SK-N-SH (cell line): ENCODE results near the gene PARD3. TPM values are rescaled to one million over a fixed set of nuclear protein-coding genes. Genes with fewer than 3 reads are reported as not detected.

Experiments used
- CTCF ChIA-PET: fragments of 300-600, 350-600 bp; formaldehyde crosslinking; extraction: SDS; loops from one replicate; lab custom pipeline; 2021; lab: Yijun Ruan, JAX
- POLR2A ChIA-PET: fragments of 350-600 bp; sonication (Branson Sonifier 250); formaldehyde crosslinking; extraction: SDS; loops from one replicate; lab custom pipeline; 2020; ENCODE audit warnings: antibody characterized with exemption, inconsistent platforms; lab: Yijun Ruan, JAX
- DNase-seq: peaks from one replicate; pipeline ENCODE4 v3.0.0; 2012
- H2AFZ ChIP-seq: fragments of 200-600 bp; sonication (generic); 2 replicates; pipeline ENCODE4 v1.8.1; 2016; ENCODE audit warnings: antibody characterized with exemption, mild to moderate bottlenecking, low read depth
- H3F3A ChIP-seq: fragments of 200-600 bp; sonication (generic); replicated peaks from 2 replicates; pipeline ENCODE3; 2016; ENCODE audit warnings: antibody characterized with exemption, mild to moderate bottlenecking; ENCODE audit not compliant: insufficient read depth
- H3K27ac ChIP-seq, 2 experiments: fragments of 200-500 bp in 1 of 2; fragments of 200-600 bp in 1 of 2; sonication (Bioruptor generic) in 1 of 2; sonication (generic), shearing (Covaris generic) in 1 of 2; 2 replicates each; pipeline versions ENCODE4 v1.5.1 to v1.6.1; 2014 to 2016; ENCODE audit warnings: low read depth in 2 of 2, inconsistent platforms in 1 of 2, low read length in 1 of 2, mild to moderate bottlenecking in 1 of 2, mixed read lengths in 1 of 2
- H3K27me3 ChIP-seq: fragments of 200-600 bp; sonication (generic), shearing (Covaris generic); 2 replicates; pipeline ENCODE4 v1.6.1; 2016; ENCODE audit warnings: mixed run types; ENCODE audit not compliant: insufficient read depth
- H3K36me3 ChIP-seq, 2 experiments: fragments of 200-500 bp in 1 of 2; fragments of 200-600 bp in 1 of 2; sonication (Bioruptor generic) in 1 of 2; sonication (generic) in 1 of 2; replicated peaks in 1 of 2; 2 replicates each; pipeline versions ENCODE3 to v1.5.1; 2014 to 2016; ENCODE audit warnings: low read length in 1 of 2, mild to moderate bottlenecking in 1 of 2; ENCODE audit not compliant: insufficient read depth in 2 of 2, control insufficient read depth in 1 of 2
- H3K4me1 ChIP-seq, 2 experiments: fragments of 200-500 bp in 1 of 2; fragments of 200-600 bp in 1 of 2; sonication (Bioruptor generic) in 1 of 2; sonication (generic), shearing (Covaris generic) in 1 of 2; 2 replicates each; pipeline versions ENCODE4 v1.5.1 to v1.6.1; 2014 to 2016; ENCODE audit warnings: low read depth in 1 of 2, low read length in 1 of 2, mixed run types in 1 of 2; ENCODE audit not compliant: insufficient read depth in 2 of 2, control insufficient read depth in 1 of 2
- H3K4me2 ChIP-seq: fragments of 200-600 bp; sonication (generic), shearing (Covaris generic); 2 replicates; pipeline ENCODE4 v1.6.1; 2017; ENCODE audit warnings: mixed run types
- H3K4me3 ChIP-seq, 2 experiments: fragments of 200-500 bp in 1 of 2; fragments of 200-600 bp in 1 of 2; sonication (Bioruptor generic) in 1 of 2; sonication (generic), shearing (Covaris generic) in 1 of 2; 2 replicates each; pipeline versions ENCODE4 v1.5.1 to v1.8.1; 2014 to 2016; ENCODE audit warnings: low read depth in 2 of 2, inconsistent platforms in 1 of 2, low read length in 1 of 2, mild to moderate bottlenecking in 1 of 2, mixed read lengths in 1 of 2, moderate library complexity in 1 of 2
- H3K79me2 ChIP-seq: fragments of 200-600 bp; sonication (generic); 2 replicates; pipeline ENCODE4 v1.8.1; 2017; ENCODE audit warnings: mild to moderate bottlenecking; ENCODE audit not compliant: insufficient read depth
- H3K9ac ChIP-seq: fragments of 200-600 bp; sonication (generic); 2 replicates; pipeline ENCODE4 v1.6.1; 2017; ENCODE audit warnings: mixed run types
- H3K9me2 ChIP-seq: fragments of 200-600 bp; sonication (generic); 2 replicates; pipeline ENCODE4 v1.6.1; 2017; ENCODE audit warnings: mixed run types
- H3K9me3 ChIP-seq: fragments of 200-600 bp; sonication (generic); 2 replicates; pipeline ENCODE4 v1.6.1; 2017; ENCODE audit warnings: mixed run types, mild to moderate bottlenecking, moderate library complexity
- H4K20me1 ChIP-seq: fragments of 200-600 bp; sonication (generic); 2 replicates; pipeline ENCODE4 v1.6.1; 2017; ENCODE audit warnings: mild to moderate bottlenecking, mixed run types; ENCODE audit not compliant: insufficient read depth
- CHD2 ChIP-seq: fragments of 150-350 bp; IDR thresholded peaks from 2 replicates; pipeline ENCODE4 v1.6.1; 2018; ENCODE audit warnings: low read length; ENCODE audit not compliant: partially characterized antibody
- ELF1 ChIP-seq: IDR thresholded peaks from 2 replicates; pipeline ENCODE4 v1.4.0; 2012
- FOSL2 ChIP-seq: IDR thresholded peaks from 2 replicates; pipeline ENCODE4 v1.4.0; 2012; ENCODE audit warnings: low read depth, mild to moderate bottlenecking, moderate library complexity, borderline replicate concordance
- FOXJ3 ChIP-seq: sonication (generic); formaldehyde crosslinking; IDR thresholded peaks from 2 replicates; pipeline ENCODE4 v1.5.1; 2020; ENCODE audit warnings: mild to moderate bottlenecking, missing genetic modification reagents
- GABPA ChIP-seq: IDR thresholded peaks from 2 replicates; pipeline ENCODE4 v1.4.0; 2012; ENCODE audit warnings: low read depth, mild to moderate bottlenecking
- GATA2 ChIP-seq: sonication (generic); formaldehyde crosslinking; IDR thresholded peaks from 2 replicates; pipeline ENCODE4 v1.5.0; 2020; ENCODE audit warnings: mild to moderate bottlenecking, missing genetic modification reagents
- JUND ChIP-seq: IDR thresholded peaks from 2 replicates; pipeline ENCODE4 v1.4.0; 2012
- MEF2A ChIP-seq: IDR thresholded peaks from 2 replicates; pipeline ENCODE4 v1.4.0; 2012; ENCODE audit warnings: low read depth, borderline replicate concordance
- NFIC ChIP-seq: IDR thresholded peaks from 2 replicates; pipeline ENCODE4 v1.4.0; 2012; ENCODE audit warnings: borderline replicate concordance
- POLR2AphosphoS5 ChIP-seq: IDR thresholded peaks from 2 replicates; pipeline ENCODE4 v1.6.1; 2012; ENCODE audit warnings: low read depth, low read length
- RAD21 ChIP-seq: IDR thresholded peaks from 2 replicates; pipeline ENCODE4 v1.6.1; 2012; ENCODE audit warnings: mild to moderate bottlenecking, low read length
- REST ChIP-seq: IDR thresholded peaks from 2 replicates; pipeline ENCODE4 v1.6.1; 2012; ENCODE audit warnings: mild to moderate bottlenecking, low read depth, low read length, moderate library complexity
- RFX5 ChIP-seq: IDR thresholded peaks from 2 replicates; pipeline ENCODE4 v1.6.1; 2012; ENCODE audit warnings: mild to moderate bottlenecking, improper control_type of control experiment, low read length
- RXRA ChIP-seq: IDR thresholded peaks from 2 replicates; pipeline ENCODE4 v1.4.0; 2012; ENCODE audit warnings: low read depth, mild to moderate bottlenecking, borderline replicate concordance
- SMC3 ChIP-seq: IDR thresholded peaks from 2 replicates; pipeline ENCODE4 v1.6.1; 2012; ENCODE audit warnings: low read depth, low read length, improper control_type of control experiment
- TEAD4 ChIP-seq: IDR thresholded peaks from 2 replicates; pipeline ENCODE4 v1.4.0; 2012; ENCODE audit warnings: mild to moderate bottlenecking, borderline replicate concordance; ENCODE audit not compliant: insufficient read depth
- USF2 ChIP-seq: fragments of 150-350 bp; IDR thresholded peaks from 2 replicates; pipeline ENCODE4 v1.6.1; 2017; ENCODE audit warnings: antibody characterized with exemption, low read length, low read depth, borderline replicate concordance
- WGBS: methylation state at CpG from one replicate; pipeline ENCODE4 v1.1.6; 2017; ENCODE audit warnings: low lambda C conversion rate; 5-methylcytosine and 5-hydroxymethylcytosine counted together
- polyA plus RNA-seq, 3 experiments: library from polyadenylated mRNA; depleted of rRNA; stranded (reverse); fragments of >200 nt; gene quantifications; 2 replicates each; pipeline ENCODE4 v1.2.3, GENCODE V29; 2012

PARD3 gene
- polyA plus RNA-seq, 1 of the 3 experiments (the other 2 are of a cell fraction): 29.4 TPM

- H3K4me1 ChIP-seq: peaks cover 0 to 4% of the 10 kb centered on the region in 2 experiments; a peak in 1 of 4 replicates
- no peaks in the 10 kb centered on the region for H4K20me1 ChIP-seq
- H3K27me3 ChIP-seq: no peaks in the 10 kb centered on the region
- no peak overlapping the region for H3K4me3 ChIP-seq
- ChIA-PET POLR2A (no interaction called here), CTCF (interaction anchor here (1.1 kb wide), 1 partner anchor 416 kb away, joined by 3 read pairs; no protein-coding TSS in a partner anchor)
- H2AFZ ChIP-seq: no peak overlapping the region
- H3K4me2 ChIP-seq: no peak overlapping the region
- H3F3A ChIP-seq: no peaks in the 10 kb centered on the region
- no peak overlapping the region for H3K27ac ChIP-seq
- H3K9me2 ChIP-seq: no peaks in the 10 kb centered on the region
- H3K36me3 ChIP-seq: peaks cover 0 to 8% of the 10 kb centered on the region in 2 experiments
- TF ChIP-seq RAD21 (peak; percentile 45), FOXJ3 (CRISPR knock-in tag) (no peak), MEF2A (no peak), GABPA (no peak), SMC3 (peak; percentile 12; the same call in 1 of the 2 replicates)
- H3K79me2 ChIP-seq: no peaks in the 10 kb centered on the region
- H3K9me3 ChIP-seq: no peaks in the 10 kb centered on the region
- no peak for DNase-seq
- H3K9ac ChIP-seq: no peak overlapping the region
- WGBS: 95% methylated on average over 4 of the region's 4 CpGs
These were observed 592.7 kb downstream of the PARD3 start for GRCh38 chr10:34222359-34222758.

GRCh38 chr10:34219753-34220548, 595.1 kb downstream of the PARD3 start:
- Histone ChIP-seq H3K9ac (no peak overlapping the region), H3K9me2 (no peaks in the 10 kb centered on the region), H3K36me3 (no peaks in the 10 kb centered on the region), H2AFZ (no peak overlapping the region), H3K27ac (no peak overlapping the region), H3K4me2 (no peak overlapping the region), H3F3A (no peaks in the 10 kb centered on the region), H3K27me3 (no peaks in the 10 kb centered on the region), H4K20me1 (no peaks in the 10 kb centered on the region)
- DNase-seq: no peak
- TF ChIP-seq FOSL2: no peak
- no peak for TF ChIP-seq GABPA
- TF ChIP-seq POLR2AphosphoS5: no peak
- TF ChIP-seq ELF1: no peak
- no peak for TF ChIP-seq SMC3
- TF ChIP-seq RFX5: no peak
- TF ChIP-seq, all 33 proteins: peak for 0
- 84% methylated on average over 10 of the region's 10 CpGs for WGBS
- H3K4me3 ChIP-seq: no peak overlapping the region
- POLR2A ChIA-PET: no interaction called here
- no peaks in the 10 kb centered on the region for H3K79me2 ChIP-seq
- CTCF ChIA-PET: interaction anchor here (1.0 to 1.4 kb wide), 3 partner anchors 54 to 417 kb away, joined by 3 read pairs; no protein-coding TSS in a partner anchor
- H3K9me3 ChIP-seq: no peaks in the 10 kb centered on the region
- peaks cover 0 to 22% of the 10 kb centered on the region in 2 experiments; a peak in 2 of 4 replicates for H3K4me1 ChIP-seq

- no peak overlapping the region for H2AFZ ChIP-seq
- no peak overlapping the region for H3K4me2 ChIP-seq
- no peak overlapping the region for H3K4me3 ChIP-seq
- no peaks in the 10 kb centered on the region for H4K20me1 ChIP-seq
- H3F3A ChIP-seq: no peaks in the 10 kb centered on the region
- no peak overlapping the region for H3K9ac ChIP-seq
- H3K27me3 ChIP-seq: no peaks in the 10 kb centered on the region
- peaks cover 0 to 7% of the 10 kb centered on the region in 2 experiments for H3K36me3 ChIP-seq
- WGBS: 85% methylated on average over 7 of the region's 7 CpGs
- ChIA-PET POLR2A (no interaction called here), CTCF (interaction anchor here (0.8 to 1.4 kb wide), 2 partner anchors 11 kb away, joined by 3 read pairs; no protein-coding TSS in a partner anchor)
- H3K9me3 ChIP-seq: no peaks in the 10 kb centered on the region
- no peaks in the 10 kb centered on the region for H3K79me2 ChIP-seq
- H3K27ac ChIP-seq: no peak overlapping the region
- peaks cover 0 to 22% of the 10 kb centered on the region in 2 experiments; a peak in 2 of 4 replicates for H3K4me1 ChIP-seq
- H3K9me2 ChIP-seq: no peaks in the 10 kb centered on the region
- no peak for DNase-seq
- TF ChIP-seq USF2 (no peak), NFIC (no peak), RXRA (no peak), REST (no peak), CHD2 (no peak), TEAD4 (no peak), JUND (no peak), GATA2 (CRISPR knock-in tag) (no peak)
These were observed 597.6 kb downstream of the PARD3 start for GRCh38 chr10:34217524-34217923.
